HG03280 (cell line): ENCODE results near the gene DHX30.

Experiments
- ATAC-seq: cut with Tn5 transposase; IDR thresholded peaks from one replicate; pipeline ENCODE4 v1.9.1; 2021; ENCODE audit warnings: mild to moderate bottlenecking, moderate library complexity; ENCODE audit not compliant: unreplicated experiment

The DHX30 gene

GRCh38 chr3:47852604-47853602 is 50.0 kb downstream of the DHX30 start:
- no peak for ATAC-seq

GRCh38 chr3:47854267-47854666 is 51.3 kb downstream of the DHX30 start:
- no peak for ATAC-seq

GRCh38 chr3:47854720-47855455 is 52.0 kb downstream of the DHX30 start:
- ATAC-seq = no peak

- ATAC-seq = no peak
Observed at GRCh38 chr3:47855461-47856383, 52.8 kb downstream of the DHX30 start.

- ATAC-seq = no peak
Observed at GRCh38 chr3:47856669-47857068, 53.7 kb downstream of the DHX30 start.

GRCh38 chr3:47857151-47857550 is 54.2 kb downstream of the DHX30 start:
- ATAC-seq = no peak

GRCh38 chr3:47859956-47860605 is 57.1 kb downstream of the DHX30 start:
- ATAC-seq = no peak

GRCh38 chr3:47863391-47864128 is 60.6 kb downstream of the DHX30 start:
- no peak for ATAC-seq

GRCh38 chr3:47865192-47865591 is 62.3 kb downstream of the DHX30 start:
- ATAC-seq = no peak

- ATAC-seq = no peak
Observed at GRCh38 chr3:47867451-47868044, 64.6 kb downstream of the DHX30 start.

- no peak for ATAC-seq
Observed at GRCh38 chr3:47868306-47868705, 65.4 kb downstream of the DHX30 start.

GRCh38 chr3:47870156-47870555 is 67.2 kb downstream of the DHX30 start:
- no peak for ATAC-seq

GRCh38 chr3:47870702-47871260 is 67.8 kb downstream of the DHX30 start:
- ATAC-seq = no peak

GRCh38 chr3:47871389-47871788 is 68.5 kb downstream of the DHX30 start:
- no peak for ATAC-seq

- ATAC-seq = no peak
Observed at GRCh38 chr3:47872916-47873315, 70.0 kb downstream of the DHX30 start.

GRCh38 chr3:47874438-47874837 is 71.5 kb downstream of the DHX30 start:
- no peak for ATAC-seq

- ATAC-seq = no peak
Observed at GRCh38 chr3:47874913-47875312, 72.0 kb downstream of the DHX30 start.

- ATAC-seq = no peak
Observed at GRCh38 chr3:47877290-47877689, 74.4 kb downstream of the DHX30 start.

GRCh38 chr3:47877719-47878118 is 74.8 kb downstream of the DHX30 start:
- no peak for ATAC-seq
